ENCODE data around the gene HCRTR1. TPM values are rescaled to one million over a fixed set of nuclear protein-coding genes. Genes with fewer than 3 reads are reported as not detected.

HCRTR1 gene
- total RNA-seq, 4 donors from 2014 or later = not detected

DNA sequence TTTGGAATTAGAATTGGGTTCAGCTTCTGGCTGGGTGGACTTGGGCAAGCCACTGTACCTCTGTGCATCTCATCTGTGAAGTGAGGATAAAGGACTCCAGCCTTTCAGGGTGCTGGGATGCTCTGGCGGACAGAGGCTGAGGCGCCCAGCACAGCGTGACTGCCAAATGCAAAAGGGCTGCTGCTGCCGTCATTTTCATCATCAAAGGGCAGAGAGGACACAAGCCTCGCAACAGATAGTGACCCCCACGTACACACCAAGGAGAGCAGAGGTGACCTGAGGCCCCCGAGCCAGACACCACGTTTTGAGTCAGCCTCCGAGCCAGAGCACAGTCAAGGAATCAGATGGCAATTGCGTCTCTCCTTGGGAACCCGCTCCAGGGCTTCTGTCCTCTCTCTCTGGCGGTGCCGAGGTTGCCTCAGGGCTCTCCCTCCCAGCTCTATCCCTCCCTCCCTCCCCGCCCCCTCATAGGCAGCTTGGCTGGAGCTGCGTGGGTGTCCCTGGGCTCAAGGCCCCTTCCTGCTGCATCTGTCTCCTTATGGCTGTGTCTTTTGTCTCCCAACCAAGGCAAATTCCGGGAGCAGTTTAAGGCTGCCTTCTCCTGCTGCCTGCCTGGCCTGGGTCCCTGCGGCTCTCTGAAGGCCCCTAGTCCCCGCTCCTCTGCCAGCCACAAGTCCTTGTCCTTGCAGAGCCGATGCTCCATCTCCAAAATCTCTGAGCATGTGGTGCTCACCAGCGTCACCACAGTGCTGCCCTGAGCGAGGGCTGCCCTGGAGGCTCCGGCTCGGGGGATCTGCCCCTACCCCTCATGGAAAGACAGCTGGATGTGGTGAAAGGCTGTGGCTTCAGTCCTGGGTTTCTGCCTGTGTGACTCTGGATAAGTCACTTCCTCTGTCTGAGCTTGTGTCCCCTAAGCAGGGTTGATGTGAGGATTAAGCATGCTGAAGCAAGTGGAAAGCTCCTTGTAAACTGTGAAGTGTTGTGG is 9.0 kb downstream of the HCRTR1 start:
- Histone ChIP-seq H3K36me3 (peaks cover 35% of the 10 kb centered on the region), H3K27ac (peak overlapping the region; percentile 65), H3K27me3 (no peaks in the 10 kb centered on the region), H3K4me3 (no peak overlapping the region), H3K9me3 (no peaks in the 10 kb centered on the region), H3K4me1 (peaks cover 25% of the 10 kb centered on the region)
- DNase-seq (ENCODE audit: low spot score in 2 of 2) = no peak
- TF ChIP-seq POLR2A (IDR thresholded peaks at IDR 0.05) = no peak
- no peak for TF ChIP-seq CTCF (IDR thresholded peaks at IDR 0.05)
- TF ChIP-seq EP300 (IDR thresholded peaks at IDR 0.05) = no peak
- 58% methylated on average over 21 of the region's 23 CpGs for WGBS

GRCh38 chr1:31627301-31627929 is 9.9 kb downstream of the HCRTR1 start:
- Histone ChIP-seq H3K4me3 (no peak overlapping the region), H3K9me3 (no peaks in the 10 kb centered on the region), H3K27ac (peak overlapping the region; percentile 65), H3K27me3 (no peaks in the 10 kb centered on the region), H3K4me1 (peaks cover 25% of the 10 kb centered on the region), H3K36me3 (peaks cover 44% of the 10 kb centered on the region)
- DNase-seq (ENCODE audit: low spot score in 2 of 2) = no peak
- TF ChIP-seq POLR2AphosphoS5 (IDR thresholded peaks at IDR 0.05) = no peak
- no peak for TF ChIP-seq POLR2A (IDR thresholded peaks at IDR 0.05)
- no peak for TF ChIP-seq CTCF (IDR thresholded peaks at IDR 0.05)
- no peak for TF ChIP-seq EP300 (IDR thresholded peaks at IDR 0.05)
- 29% methylated on average over 11 of the region's 13 CpGs for WGBS

DNA sequence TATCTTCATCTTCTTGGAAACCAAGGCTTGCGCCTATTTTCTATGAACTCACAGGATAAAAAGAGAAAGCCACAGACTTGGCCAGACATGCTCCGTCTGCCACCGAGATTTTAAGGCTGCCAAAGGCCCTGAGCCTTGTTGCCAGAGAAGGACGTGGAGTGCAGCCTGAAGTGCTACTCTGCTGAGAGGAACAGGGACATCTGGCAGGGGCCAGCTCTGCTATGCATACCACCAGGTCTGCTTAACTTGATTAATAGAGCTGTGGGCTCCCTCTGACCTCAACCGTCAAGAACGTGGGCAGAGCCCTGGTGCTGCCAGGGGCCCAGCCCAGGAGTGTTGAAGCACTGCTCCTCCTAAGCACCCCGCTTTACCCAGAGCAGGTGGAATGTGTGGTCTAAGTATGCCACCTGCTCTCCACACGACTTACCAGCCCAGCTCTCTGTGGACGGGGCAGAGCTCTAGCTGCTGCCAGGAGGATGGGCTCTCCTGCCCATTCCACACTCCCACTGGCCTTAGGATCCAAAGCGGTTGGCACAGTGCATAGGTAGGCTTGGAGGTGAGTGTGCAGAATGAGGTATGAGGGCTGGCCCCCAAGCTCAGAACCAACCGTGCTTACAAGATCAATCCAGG is 10.6 kb downstream of the HCRTR1 start:
- 52% methylated on average over 10 of the region's 11 CpGs for WGBS
- Histone ChIP-seq H3K27me3 (no peaks in the 10 kb centered on the region), H3K4me3 (no peak overlapping the region), H3K9me3 (no peaks in the 10 kb centered on the region), H3K36me3 (peaks cover 51% of the 10 kb centered on the region), H3K4me1 (peaks cover 25% of the 10 kb centered on the region), H3K27ac (peak overlapping the region; percentile 65)
- TF ChIP-seq POLR2AphosphoS5 (IDR thresholded peaks at IDR 0.05) = no peak
- DNase-seq (ENCODE audit: low spot score in 2 of 2) = no peak

- Histone ChIP-seq H3K36me3 (peaks cover 55% of the 10 kb centered on the region), H3K4me3 (no peak overlapping the region), H3K9me3 (no peaks in the 10 kb centered on the region), H3K27me3 (no peaks in the 10 kb centered on the region), H3K4me1 (peaks cover 25% of the 10 kb centered on the region), H3K27ac (no peak overlapping the region)
- TF ChIP-seq CTCF (IDR thresholded peaks at IDR 0.05) (no peak), EP300 (IDR thresholded peaks at IDR 0.05) (no peak), POLR2A (IDR thresholded peaks at IDR 0.05) (no peak), POLR2AphosphoS5 (IDR thresholded peaks at IDR 0.05) (no peak)
- DNase-seq (ENCODE audit: low spot score in 2 of 2) = no peak
- 89% methylated on average over 6 of the region's 6 CpGs for WGBS
Measured at GRCh38 chr1:31628931-31629556, 11.6 kb downstream of the HCRTR1 start.

DNA sequence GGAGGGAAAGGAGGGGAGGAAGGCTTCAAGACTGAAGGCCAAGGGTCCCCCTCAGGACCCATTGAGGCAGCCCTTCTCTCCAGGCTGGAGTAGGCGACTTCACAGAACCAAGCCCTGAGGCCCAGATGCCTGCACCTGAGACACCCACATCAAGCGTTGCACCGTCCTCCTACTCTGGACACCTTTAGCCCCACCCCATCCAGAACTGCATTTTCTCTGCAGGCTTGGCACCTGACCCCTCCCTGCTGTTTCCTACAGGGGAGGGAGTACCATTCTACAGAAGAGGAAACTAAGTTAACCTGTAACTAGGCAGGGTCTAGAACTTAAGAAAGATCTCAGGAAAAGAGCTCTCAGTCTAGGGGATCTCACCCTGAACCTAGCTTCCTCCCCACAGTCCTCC is 15.2 kb downstream of the HCRTR1 start:
- H3K4me1 ChIP-seq = peaks cover 30% of the 10 kb centered on the region
- 100% methylated on average over 3 of the region's 3 CpGs for WGBS
- H3K27me3 ChIP-seq = no peaks in the 10 kb centered on the region
- no peak overlapping the region for H3K4me3 ChIP-seq
- no peak for DNase-seq (ENCODE audit: low spot score in 2 of 2)
- H3K36me3 ChIP-seq = peaks cover 63% of the 10 kb centered on the region
- no peaks in the 10 kb centered on the region for H3K9me3 ChIP-seq
- H3K27ac ChIP-seq = no peak overlapping the region
- TF ChIP-seq POLR2A (IDR thresholded peaks at IDR 0.05) (no peak), POLR2AphosphoS5 (IDR thresholded peaks at IDR 0.05) (no peak), EP300 (IDR thresholded peaks at IDR 0.05) (no peak), CTCF (IDR thresholded peaks at IDR 0.05) (no peak)
